GM12892 (cell line): ENCODE measurements around the gene EPSTI1.

Experiments
- POLR2A ChIP-seq: IDR thresholded peaks from 2 replicates; pipeline ENCODE4 v1.6.1; 2011; ENCODE audit warnings: low read depth, low read length, control low read depth
- POLR2AphosphoS5 ChIP-seq: IDR thresholded peaks from 2 replicates; pipeline ENCODE4 v1.6.1; 2011; ENCODE audit warnings: low read depth, low read length, control low read depth

DNA sequence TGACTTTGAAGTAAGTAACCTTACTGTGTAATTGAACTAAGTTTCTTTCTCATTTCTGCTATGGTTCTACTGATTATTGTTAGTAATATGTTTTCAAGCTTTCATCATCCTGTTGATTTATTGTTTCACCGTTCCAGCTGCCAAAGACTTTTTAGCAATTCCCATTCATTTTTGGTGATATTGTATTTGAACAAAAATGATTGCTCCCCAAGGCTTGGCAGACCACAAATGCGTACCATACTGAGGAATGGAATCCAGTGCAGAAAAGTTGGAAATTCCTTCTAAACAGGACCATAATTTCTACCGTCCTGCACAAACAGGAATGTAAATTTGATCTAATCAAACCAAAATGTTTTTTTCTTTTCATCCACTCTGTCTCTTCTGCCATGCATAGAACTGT, 10.7 kb downstream of the EPSTI1 start:
- TF ChIP-seq POLR2A (no peak), POLR2AphosphoS5 (no peak)
